ENCODE results near the gene PYDC1.

- TF ChIP-seq CTCF (IDR thresholded peaks at IDR 0.05), result no peak
- no peak for TF ChIP-seq POLR2A (IDR thresholded peaks at IDR 0.05)
Observed at GRCh38 chr16:31206776-31207175, 10.2 kb downstream of the PYDC1 start.
